Tibial nerve (tissue), 4 donors: ENCODE results near the gene CFDP1. TPM values are rescaled to one million over a fixed set of nuclear protein-coding genes. Genes with fewer than 3 reads are reported as not detected.

ENCODE experiments used
- DNase-seq, 2 donors: peaks; one replicate each; pipeline ENCODE4 v3.0.0-alpha.2; 2019; ENCODE audit warnings: low spot score in 2 of 2
- H3K27ac ChIP-seq, 4 donors: fragments of 200-600 bp; sonication (generic) in 3 of 4; one replicate each; pipeline ENCODE4 v1.5.1; 2017 to 2019; ENCODE audit warnings: mild to moderate bottlenecking in 1 of 4
- H3K27me3 ChIP-seq, 2 donors: fragments of 200-600 bp; sonication (generic) in 1 of 2; one replicate each; pipeline versions ENCODE4 v1.5.1 to v1.6.0; 2017 to 2019
- H3K36me3 ChIP-seq, 3 donors: fragments of 200-600 bp; sonication (generic); one replicate each; pipeline ENCODE4 v1.5.1; 2018 to 2019
- H3K4me1 ChIP-seq, 4 donors: fragments of 200-600 bp; sonication (generic) in 3 of 4; one replicate each; pipeline ENCODE4 v1.5.1; 2017 to 2019
- H3K4me3 ChIP-seq, 4 donors: fragments of 200-600 bp; sonication (generic) in 3 of 4; one replicate each; pipeline ENCODE4 v1.5.1; 2017 to 2019; ENCODE audit warnings: mild to moderate bottlenecking in 1 of 4, moderate library complexity in 1 of 4
- H3K9me3 ChIP-seq, 4 donors: fragments of 200-600 bp; sonication (generic) in 3 of 4; one replicate each; pipeline ENCODE4 v1.5.1; 2017 to 2019
- EP300 ChIP-seq, 2 donors: sonication (generic); formaldehyde crosslinking; IDR thresholded peaks; one replicate each; pipeline ENCODE4 v1.6.1; 2017; ENCODE audit warnings: antibody characterized with exemption in 2 of 2, mild to moderate bottlenecking in 1 of 2
- POLR2A ChIP-seq, 2 donors: fragments of 450-650 bp; IDR thresholded peaks; one replicate each; pipeline ENCODE4 v1.6.1; 2017; ENCODE audit warnings: antibody characterized with exemption in 2 of 2, mild to moderate bottlenecking in 2 of 2, moderate library complexity in 2 of 2
- WGBS, 2 donors: methylation state at CpG; one replicate each; pipeline ENCODE4 v1.1.5; 2018; 5-methylcytosine and 5-hydroxymethylcytosine counted together
- total RNA-seq, 4 donors: library from RNA; depleted of rRNA; stranded (reverse); fragments of >200 nt; gene quantifications; one replicate each; pipeline ENCODE4 v1.1.0, GENCODE V29; 2016
- TF ChIP-seq, protein P1 (sequence below), 5 experiments: fragments of 200-600 bp in 3 of 5; fragments of 450-650 bp in 2 of 5; sonication (generic) in 3 of 5; IDR thresholded peaks; one replicate each; pipeline ENCODE4 v1.5.1; 2016 to 2019; ENCODE audit warnings: antibody characterized with exemption in 5 of 5, mild to moderate bottlenecking in 3 of 5, moderate library complexity in 2 of 5

Gene CFDP1
- total RNA-seq, 4 donors from 2014 or later, result 35.6 to 120 (median 62.4) TPM

DNA sequence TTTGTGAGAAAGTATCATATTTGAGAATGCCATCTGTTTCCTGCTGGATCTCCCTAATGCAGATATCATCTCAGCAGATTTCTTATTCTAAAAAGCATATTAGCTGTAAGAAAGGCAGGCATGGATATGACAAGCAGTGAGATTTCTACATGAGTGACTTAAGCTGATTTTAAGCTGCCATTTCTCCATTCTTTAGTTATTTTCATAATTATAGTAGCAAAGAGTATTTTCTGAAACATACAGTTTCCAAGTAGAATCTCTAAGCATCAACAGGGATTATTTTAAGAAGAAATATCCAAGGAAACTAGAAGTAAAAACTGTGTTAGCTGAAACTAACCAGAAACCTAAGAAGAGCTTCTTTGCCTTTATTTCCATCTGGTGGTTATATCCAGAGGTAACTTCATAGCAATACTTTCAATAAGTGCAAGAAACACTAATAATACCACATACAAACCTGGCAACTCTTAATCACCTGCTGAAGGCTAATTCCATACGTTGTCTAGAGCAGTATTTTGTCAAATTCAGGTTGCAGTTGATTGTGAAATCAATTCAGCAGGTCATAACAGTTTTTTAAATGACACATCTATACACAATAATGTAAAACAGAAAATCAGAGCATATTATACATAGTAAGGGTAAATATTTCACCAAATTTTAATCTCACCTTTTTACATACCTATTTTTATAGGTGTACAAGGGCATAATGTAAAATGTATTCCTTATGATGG lies 42.2 kb downstream of the CFDP1 start:
- H3K36me3 ChIP-seq, result peaks cover 2 to 54% (median 8%) of the 10 kb centered on the region in 3 donors
- no peak for TF ChIP-seq EP300 (IDR thresholded peaks at IDR 0.05)
- no peak for TF ChIP-seq POLR2A (IDR thresholded peaks at IDR 0.05)
- TF ChIP-seq, protein P1, sequence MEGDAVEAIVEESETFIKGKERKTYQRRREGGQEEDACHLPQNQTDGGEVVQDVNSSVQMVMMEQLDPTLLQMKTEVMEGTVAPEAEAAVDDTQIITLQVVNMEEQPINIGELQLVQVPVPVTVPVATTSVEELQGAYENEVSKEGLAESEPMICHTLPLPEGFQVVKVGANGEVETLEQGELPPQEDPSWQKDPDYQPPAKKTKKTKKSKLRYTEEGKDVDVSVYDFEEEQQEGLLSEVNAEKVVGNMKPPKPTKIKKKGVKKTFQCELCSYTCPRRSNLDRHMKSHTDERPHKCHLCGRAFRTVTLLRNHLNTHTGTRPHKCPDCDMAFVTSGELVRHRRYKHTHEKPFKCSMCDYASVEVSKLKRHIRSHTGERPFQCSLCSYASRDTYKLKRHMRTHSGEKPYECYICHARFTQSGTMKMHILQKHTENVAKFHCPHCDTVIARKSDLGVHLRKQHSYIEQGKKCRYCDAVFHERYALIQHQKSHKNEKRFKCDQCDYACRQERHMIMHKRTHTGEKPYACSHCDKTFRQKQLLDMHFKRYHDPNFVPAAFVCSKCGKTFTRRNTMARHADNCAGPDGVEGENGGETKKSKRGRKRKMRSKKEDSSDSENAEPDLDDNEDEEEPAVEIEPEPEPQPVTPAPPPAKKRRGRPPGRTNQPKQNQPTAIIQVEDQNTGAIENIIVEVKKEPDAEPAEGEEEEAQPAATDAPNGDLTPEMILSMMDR (IDR thresholded peaks at IDR 0.05), result no peak
- H3K9me3 ChIP-seq, result no peaks in the 10 kb centered on the region
- no peak overlapping the region for H3K4me3 ChIP-seq
- WGBS, 2 donors, result 83 to 86% methylated on average over 1 of the region's 1 CpG
- no peak for DNase-seq
- H3K27me3 ChIP-seq, result no peaks in the 10 kb centered on the region
- no peak overlapping the region for H3K27ac ChIP-seq
- no peaks in the 10 kb centered on the region for H3K4me1 ChIP-seq

DNA sequence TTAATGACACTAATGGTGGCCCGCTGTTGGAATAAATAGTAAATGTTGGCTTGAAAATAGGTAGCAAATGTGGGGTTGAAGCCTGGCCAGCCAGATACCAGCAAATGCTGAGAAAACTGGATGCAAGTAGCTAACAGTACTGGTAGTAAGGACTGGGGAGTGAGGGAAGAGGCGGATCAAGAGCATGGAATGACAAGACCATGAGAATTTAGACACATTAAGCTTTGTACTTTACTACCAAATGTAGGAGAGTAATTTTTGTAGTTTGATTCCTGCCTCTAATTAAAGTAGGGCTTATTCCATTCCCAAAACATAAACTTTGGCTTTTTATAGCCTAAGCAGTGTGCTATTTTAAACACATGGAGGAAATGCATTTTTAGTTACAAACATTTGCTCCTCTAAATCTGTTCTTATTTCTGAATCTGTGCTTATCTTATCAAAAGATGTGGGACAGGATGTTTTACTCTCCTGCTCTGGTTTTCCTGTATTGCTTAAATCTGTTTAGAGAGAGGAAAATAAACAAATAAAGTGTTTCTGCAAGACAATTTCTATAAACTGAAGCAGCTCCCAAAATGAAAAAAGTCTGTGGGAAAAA lies 44.1 kb downstream of the CFDP1 start:
- Histone ChIP-seq H3K36me3 (peaks cover 2 to 42% (median 8%) of the 10 kb centered on the region in 3 donors), H3K27ac (peak overlapping the region in 1 of 4 donors; percentile 23), H3K27me3 (no peaks in the 10 kb centered on the region), H3K9me3 (no peaks in the 10 kb centered on the region), H3K4me3 (no peak overlapping the region), H3K4me1 (peaks cover 0 to 4% (median 0%) of the 10 kb centered on the region in 4 donors)
- 88 to 92% methylated on average over 2 of the region's 2 CpGs for WGBS, 2 donors
- DNase-seq, result no peak
- TF ChIP-seq EP300 (IDR thresholded peaks at IDR 0.05) (no peak), POLR2A (IDR thresholded peaks at IDR 0.05) (no peak)
- TF ChIP-seq, protein P1 (IDR thresholded peaks at IDR 0.05), result no peak

DNA sequence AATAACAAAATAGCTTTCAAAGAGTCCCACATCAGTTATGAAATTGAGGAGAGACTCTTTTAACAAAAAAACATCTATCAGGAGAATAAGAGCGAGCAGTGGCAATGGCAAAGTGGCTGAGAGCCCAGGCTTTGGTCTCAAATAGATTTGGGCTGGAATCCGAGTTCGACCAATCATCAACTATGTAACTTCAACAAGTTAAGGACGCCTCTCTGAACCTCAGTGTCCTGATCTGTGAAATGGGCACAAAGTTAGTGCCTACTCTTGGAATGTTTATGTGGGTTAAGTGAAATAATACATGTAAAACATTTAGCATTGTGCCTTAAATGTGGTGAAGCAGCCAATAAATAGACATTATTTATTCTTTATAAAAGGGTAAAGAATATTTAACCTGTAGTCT lies 45.4 kb downstream of the CFDP1 start:
- Histone ChIP-seq H3K27ac (no peak overlapping the region), H3K36me3 (peaks cover 2 to 33% (median 5%) of the 10 kb centered on the region in 3 donors)
- 89 to 94% methylated on average over 3 to 4 of the region's 4 CpGs for WGBS, 2 donors

DNA sequence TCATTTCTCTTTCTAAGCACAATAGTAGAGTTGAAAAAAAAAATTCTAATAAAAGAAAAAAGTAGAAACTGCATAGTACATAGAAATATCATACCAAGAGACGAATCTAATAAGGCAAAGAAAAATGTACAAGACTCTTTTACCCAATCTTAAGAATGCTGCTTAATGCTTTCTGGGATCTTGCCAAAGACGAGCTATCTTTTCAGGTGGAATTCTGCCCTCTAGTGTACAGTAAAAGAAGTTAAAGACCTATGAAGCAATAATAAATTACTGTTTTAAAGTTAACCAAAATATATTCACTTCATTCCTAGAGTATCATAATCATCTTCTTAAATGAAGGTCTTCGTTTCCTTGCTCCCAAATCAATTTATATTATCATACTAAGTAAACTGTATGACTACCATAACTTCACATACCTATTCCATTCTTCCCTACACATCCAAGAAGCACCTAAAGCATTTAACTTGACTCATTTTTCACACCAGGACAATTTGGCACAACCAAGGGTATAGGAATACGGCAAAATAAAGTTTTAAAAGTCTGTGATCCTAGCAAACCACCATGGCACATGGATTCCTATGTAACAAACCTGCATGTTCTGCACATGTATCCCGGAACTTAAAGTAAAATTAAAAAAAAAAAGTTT lies 47.7 kb downstream of the CFDP1 start:
- WGBS, 2 donors, result 34 to 35% methylated on average over 5 of the region's 5 CpGs
- Histone ChIP-seq H3K27ac (no peak overlapping the region), H3K4me1 (peaks cover 0 to 21% (median 8%) of the 10 kb centered on the region in 4 donors), H3K27me3 (no peaks in the 10 kb centered on the region), H3K9me3 (no peaks in the 10 kb centered on the region), H3K4me3 (no peak overlapping the region), H3K36me3 (peaks cover 0 to 10% (median under 1%) of the 10 kb centered on the region in 3 donors)
- TF ChIP-seq POLR2A (IDR thresholded peaks at IDR 0.05) (no peak), EP300 (IDR thresholded peaks at IDR 0.05) (peak in 1 of 2 donors; percentile 46)
- TF ChIP-seq, protein P1 (IDR thresholded peaks at IDR 0.05), result peak; percentile 51 to 86 (median 71)
- DNase-seq, result peak in 1 of 2 donors; percentile 57

More for the DNA sequence above, 45.4 kb downstream of the CFDP1 start:
- peaks cover 0 to 4% (median 0%) of the 10 kb centered on the region in 4 donors for H3K4me1 ChIP-seq
- no peak for DNase-seq
- H3K4me3 ChIP-seq, result no peak overlapping the region
- no peaks in the 10 kb centered on the region for H3K9me3 ChIP-seq
- no peaks in the 10 kb centered on the region for H3K27me3 ChIP-seq
- TF ChIP-seq EP300 (IDR thresholded peaks at IDR 0.05), result no peak

DNA sequence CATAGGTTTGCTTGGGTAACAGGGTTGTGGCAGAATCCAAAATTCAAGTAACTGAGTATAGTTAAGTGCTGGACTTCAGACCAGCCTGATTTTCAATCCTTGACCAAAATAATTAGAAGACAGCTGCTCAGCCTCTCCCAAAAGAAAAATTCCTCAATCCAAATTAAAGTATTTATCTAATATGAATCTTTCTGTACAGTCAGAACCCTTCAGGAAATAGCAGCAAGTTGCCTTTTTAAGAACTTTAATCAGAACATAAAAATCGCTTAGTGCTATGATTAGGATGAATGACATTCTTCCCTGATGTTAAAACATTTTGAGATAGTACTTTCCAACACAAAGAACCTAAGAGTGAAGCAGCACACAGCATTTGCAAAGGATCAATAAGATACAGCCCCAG lies 50.2 kb downstream of the CFDP1 start:
- no peak for DNase-seq
- WGBS, 2 donors, result 62 to 75% methylated on average over 1 of the region's 1 CpG
- Histone ChIP-seq H3K27ac (no peak overlapping the region), H3K4me3 (no peak overlapping the region), H3K9me3 (no peaks in the 10 kb centered on the region), H3K36me3 (no peaks in the 10 kb centered on the region), H3K27me3 (no peaks in the 10 kb centered on the region), H3K4me1 (peaks cover 0 to 36% (median 12%) of the 10 kb centered on the region in 4 donors)
- no peak for TF ChIP-seq POLR2A (IDR thresholded peaks at IDR 0.05)
- no peak for TF ChIP-seq EP300 (IDR thresholded peaks at IDR 0.05)
- TF ChIP-seq, protein P1 (IDR thresholded peaks at IDR 0.05), result no peak
